GM21786 (cell line): ENCODE data around the gene ADORA1.

ENCODE experiments used
- ATAC-seq: cut with Tn5 transposase; IDR thresholded peaks from one replicate; pipeline ENCODE4 v1.9.1; 2021; ENCODE audit not compliant: unreplicated experiment

Gene ADORA1

GRCh38 chr1:203184467-203184866, 56.9 kb downstream of the ADORA1 start:
- no peak for ATAC-seq

DNA sequence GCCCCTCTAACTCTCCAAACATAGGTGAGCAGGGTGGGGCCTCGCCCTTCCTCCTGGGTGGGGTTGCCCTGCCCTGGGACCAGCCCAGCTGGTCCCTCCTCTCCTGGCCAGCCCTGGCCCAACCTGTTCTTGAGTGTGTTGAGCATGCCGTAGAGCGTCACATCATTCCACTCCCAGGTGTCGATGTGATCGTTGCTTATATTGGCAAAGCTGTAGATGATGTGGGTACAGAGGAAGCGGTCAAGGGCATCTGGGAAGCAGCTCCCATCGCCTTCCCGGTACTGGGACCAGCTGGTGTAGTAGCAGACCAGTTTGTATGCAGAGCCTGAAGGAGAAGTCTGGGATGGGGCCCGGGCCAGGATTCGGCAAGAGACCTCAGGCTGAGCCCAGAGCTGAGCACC, 57.5 kb downstream of the ADORA1 start:
- no peak for ATAC-seq

DNA sequence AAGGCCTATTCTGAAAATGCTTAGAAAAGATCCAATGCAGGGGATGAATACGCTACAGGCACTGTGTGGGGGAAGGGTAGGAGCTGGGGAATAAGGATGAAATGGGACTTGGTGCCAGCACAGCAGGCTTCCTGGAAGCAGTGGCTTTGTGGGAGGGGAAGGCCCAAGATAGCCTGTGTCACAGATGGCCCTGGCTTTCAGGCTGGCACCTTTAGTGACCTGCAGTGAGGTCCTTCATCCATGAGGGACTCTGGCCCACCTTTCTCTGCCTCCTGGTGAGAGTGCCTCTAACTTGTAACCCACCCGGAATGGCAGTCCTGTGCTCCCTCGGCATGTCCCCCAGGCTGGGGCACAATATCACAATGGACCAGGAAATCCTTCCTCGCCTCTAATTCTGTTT, 58.1 kb downstream of the ADORA1 start:
- ATAC-seq = no peak

GRCh38 chr1:203186091-203186445, 58.5 kb downstream of the ADORA1 start:
- ATAC-seq = no peak

GRCh38 chr1:203186446-203187303, 59.1 kb downstream of the ADORA1 start, which contains the start of gene CHI3L1:
TSS of gene CHI3L1 (minus strand) at chr1:203186704. CDS start at chr1:203186623, 81 bp downstream.
- ATAC-seq = no peak

DNA sequence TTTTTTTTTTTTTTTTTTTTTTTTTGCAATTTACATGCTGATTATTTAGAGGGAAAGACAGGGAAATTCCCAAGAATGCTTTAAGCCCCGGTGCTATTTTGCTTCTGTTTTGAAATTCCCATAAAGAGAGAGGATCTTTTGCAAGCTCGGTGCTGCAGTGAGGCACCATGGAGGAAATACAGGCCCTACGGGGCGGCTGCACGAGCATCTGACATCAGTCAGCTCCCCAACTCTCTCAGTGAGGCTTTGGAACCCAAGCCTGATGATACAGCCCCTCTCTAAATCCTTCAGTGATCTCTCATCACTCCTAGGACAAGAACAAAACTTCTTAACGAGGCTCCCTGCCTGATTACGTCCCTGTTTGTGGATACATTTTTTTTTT, 59.8 kb downstream of the ADORA1 start:
- ATAC-seq = no peak

- ATAC-seq = no peak
Measured at GRCh38 chr1:203187689-203188264, 60.3 kb downstream of the ADORA1 start.

DNA sequence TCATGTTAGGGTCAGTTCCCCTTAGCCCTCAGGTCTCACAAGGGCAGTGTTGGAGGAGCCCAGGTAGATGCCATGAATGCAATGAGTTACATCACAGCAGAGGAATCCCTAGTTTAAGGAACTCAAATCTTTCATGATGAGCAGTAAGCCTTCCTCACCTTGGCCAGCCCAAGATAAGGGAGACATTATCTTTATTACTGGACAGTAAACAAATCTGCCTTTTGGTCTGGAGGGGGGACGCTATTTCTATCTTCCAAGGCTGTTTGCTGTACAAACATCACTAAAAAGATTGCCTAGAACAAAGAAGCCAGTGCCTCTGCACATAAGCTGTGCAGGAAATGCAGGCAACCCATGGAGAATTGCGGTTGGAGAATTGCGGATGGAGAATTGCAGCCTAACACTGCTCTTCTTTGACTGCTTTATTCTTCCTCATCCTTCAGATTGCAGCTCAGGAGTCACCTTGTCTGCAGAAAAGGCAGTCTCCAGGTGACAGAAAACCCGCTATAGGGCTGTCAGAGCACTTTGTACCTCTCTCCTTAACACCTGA, 61.2 kb downstream of the ADORA1 start:
- no peak for ATAC-seq

DNA sequence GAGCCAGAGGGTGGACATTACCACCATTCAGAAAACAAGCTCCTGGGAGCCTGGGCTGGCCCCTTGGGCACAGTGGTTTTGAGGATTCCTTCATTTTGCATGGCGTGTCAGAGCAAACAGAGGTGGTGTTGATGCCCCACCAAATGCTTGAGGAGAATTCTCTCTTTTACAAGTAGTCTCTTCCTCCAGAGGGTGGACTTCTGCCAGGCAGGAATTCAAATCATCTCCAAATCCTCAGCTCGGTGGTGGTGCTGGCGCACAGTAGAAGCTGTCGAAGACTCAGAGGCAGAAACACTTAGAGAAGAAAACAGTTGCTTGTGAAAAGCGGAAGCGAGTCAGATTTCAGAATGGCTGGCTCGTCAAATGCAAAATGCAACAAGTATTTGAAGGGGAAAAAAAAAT, 62.4 kb downstream of the ADORA1 start:
- ATAC-seq = no peak

DNA sequence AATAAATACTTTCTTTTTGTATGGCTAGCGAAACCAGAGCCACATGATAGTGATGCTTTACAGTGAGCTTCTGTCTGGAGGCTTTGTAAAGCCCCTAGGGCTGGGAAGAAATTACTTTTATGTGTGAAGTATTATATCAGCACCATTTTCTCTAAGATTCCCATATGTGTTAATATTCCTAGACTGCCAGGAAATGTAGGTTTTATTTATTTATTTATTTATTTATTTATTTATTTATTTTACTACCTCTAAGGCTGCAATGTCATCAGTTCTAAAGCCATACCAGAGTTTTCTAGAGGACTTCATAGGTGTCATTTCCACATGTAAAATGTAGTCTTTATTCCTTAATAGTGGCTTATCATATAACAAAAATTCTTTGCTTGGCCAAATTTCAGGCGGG, 63.4 kb downstream of the ADORA1 start:
- no peak for ATAC-seq

- no peak for ATAC-seq
Measured at GRCh38 chr1:203196371-203196770, 68.8 kb downstream of the ADORA1 start.

DNA sequence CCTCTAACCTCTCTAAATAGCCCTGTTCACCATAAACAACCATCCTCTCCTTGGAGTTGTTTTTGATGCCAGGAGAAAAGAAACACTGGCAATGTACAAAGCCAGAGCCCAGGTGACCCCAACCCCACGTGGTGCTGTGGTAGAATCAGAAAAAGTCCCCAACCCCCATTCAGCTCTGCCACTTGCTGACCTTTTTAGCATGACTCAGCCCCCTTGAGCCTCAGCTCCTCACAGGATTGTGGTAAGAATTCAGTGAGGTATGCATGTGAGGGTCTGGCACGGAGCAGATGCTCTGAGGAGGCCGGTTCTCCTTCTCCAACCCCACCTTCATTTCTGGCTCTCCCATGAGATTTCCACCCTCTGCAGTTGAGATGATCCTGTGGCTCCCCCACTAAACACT, 70.1 kb downstream of the ADORA1 start:
- no peak for ATAC-seq

- no peak for ATAC-seq
Measured at GRCh38 chr1:203199002-203199401, 71.5 kb downstream of the ADORA1 start.

DNA sequence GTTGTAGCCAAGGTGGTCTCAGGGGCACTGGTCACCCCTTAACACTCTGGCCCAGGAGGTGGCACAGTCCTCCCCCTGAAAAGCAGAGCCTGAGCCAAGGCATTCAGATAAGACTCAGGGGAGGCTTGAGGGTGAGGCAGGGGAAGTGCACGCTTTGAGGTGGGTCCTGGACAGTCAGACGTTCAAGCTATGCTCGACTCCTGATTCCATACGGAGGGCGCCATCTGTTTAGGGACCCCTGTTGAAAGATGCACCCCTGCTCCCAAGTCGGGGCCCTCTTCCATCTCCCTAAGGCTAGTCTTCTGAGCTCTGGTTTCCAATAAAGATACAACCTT, 71.9 kb downstream of the ADORA1 start:
- ATAC-seq = no peak

DNA sequence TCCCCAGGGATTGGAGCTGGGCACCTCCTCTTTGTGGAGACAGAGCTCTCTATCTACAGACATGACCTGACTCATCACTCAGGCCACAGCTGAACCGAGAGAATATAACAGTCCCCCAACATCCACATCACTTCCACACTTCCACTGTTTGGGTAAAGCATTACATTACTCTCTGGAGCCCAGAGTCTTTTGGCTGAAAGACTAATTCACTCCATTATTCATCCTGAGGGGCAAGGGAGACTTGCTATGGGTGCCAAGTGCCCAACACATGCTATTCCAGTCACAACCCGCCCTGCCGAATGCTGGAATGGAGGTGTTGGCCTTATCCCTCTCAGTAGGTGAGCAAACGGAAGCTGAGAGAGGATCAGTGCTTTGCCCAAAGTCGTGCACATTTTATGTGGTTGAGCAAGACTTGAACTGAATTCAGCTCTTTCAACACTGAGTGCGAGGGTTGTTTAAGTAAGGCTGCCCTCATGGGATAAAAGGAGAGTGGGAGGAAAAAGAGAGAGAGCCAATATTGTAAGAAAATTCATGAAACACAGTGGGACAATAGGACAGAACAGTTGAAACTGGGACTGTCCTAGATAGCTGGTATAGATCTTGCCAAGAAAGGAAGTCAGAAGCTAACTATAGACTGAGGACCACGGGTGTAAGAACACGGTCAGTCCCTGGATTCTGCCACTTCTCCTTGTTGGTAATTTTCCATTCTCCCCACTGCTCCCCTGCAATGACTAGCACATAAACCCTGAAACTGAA, 72.5 kb downstream of the ADORA1 start:
- no peak for ATAC-seq

DNA sequence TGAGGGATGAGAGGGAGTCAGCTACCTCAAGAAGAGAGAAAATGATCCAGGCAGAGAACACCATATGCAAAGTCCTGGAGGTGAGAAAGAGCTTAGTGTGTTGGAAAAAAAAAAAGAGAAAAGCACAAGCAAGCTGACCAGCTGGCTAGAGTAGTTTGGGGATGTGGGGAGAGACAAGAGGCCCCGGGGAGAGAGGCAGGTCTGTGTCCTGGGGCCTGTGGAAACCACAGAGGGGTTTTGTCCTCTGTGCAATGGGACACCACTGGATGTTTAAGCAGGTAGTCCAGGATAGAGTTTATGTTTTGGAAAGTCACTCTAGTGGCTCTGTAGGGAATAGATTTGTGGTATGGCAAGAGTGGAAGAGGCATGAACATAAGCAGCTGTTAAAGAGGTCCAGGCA, 73.4 kb downstream of the ADORA1 start:
- no peak for ATAC-seq

DNA sequence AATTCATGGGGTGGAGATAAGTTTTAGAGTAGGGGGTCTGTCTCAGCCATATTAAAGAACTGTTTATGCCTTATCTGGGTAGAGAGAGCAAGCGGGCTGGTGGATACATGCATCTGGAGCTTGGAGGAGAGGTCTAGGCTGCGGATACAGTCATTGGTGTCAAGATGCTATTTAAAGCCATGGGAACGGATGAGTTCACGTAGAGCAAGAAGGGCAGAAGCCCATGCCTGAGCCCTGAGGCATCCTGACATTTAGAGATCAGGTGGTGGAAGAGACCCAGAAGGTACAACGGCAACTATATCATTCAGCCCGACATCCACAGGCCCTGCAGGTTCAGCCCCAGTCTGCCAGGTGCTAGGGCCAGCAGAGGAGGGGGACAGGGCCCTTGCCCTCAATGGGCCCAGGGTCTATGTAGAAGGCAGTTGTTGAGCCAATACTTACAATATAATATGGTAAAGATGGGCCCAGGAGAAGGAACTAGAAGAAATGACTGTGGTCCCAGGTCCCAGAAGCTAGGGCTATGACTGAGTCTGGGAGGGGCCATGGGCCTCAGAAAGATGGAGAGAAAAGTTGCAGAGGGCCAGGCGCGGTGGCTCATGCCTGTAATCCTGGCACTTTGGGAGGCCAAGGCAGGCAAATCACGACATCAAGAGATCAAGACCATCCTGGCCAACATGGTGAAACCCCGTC, 74.1 kb downstream of the ADORA1 start:
- no peak for ATAC-seq

DNA sequence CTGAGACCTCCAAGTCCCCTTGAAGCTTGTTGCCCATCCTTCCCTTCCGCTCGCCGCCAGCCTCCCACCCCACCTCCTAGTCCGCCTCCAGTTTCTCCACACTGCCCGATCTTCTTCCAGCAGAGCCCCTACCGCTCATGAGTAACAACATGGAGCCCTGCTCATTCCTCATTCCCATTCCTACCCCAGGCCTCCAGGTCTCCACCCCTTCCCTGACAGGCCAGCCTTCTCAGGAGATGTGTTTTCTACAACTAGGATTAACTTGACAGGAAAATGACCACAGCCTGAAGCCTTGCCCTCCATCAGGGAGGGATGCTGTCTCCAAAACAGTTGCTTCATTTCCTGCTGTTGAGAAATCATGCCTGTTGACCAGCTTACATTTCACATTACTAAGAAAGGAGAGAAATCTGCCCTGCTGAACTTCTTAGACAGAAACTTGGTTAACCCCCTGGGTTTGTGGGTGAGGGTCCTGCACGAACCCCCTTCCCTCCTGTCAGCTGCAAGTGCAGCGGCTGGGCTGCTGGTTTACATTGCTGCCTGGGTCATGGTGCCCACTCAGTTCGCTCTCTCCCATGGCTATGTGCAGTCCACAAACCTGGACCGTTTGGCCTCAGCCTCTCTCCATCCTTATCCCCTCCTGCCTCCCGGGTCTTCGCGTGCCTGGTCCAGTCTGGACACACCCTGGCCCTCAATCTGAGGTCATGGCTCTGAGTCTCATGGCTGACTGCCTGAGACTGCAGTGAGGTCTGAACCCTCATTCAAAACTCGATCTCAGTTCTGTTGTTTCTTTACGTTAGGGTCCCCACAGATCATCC, 75.1 kb downstream of the ADORA1 start:
- no peak for ATAC-seq

DNA sequence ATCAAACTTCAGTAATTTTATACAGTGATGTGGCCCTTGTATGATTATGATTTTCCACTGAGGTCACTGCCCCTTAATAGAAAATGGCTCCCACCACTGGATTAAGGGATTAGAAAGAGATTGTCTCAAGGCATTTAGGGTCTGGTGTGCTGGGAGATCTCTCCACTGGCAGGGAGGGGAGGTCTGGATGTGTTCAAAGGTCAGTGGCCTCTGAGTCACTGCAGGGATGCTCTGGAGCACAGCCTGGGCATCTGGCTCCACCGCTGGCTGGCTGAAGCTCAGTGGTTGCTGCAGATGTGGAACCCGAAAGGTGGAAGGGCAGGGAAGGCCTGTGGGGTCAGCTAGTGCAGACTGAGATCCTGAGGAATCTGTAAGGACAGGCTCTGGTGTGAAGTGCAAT, 77.2 kb downstream of the ADORA1 start:
- no peak for ATAC-seq

- ATAC-seq = no peak
Measured at GRCh38 chr1:203206129-203206687, 78.7 kb downstream of the ADORA1 start.
